HG03045 (cell line): ENCODE results near the gene MFRP.

Experiments
- ATAC-seq: cut with Tn5 transposase; IDR thresholded peaks from one replicate; pipeline ENCODE4 v1.9.1; 2021; ENCODE audit warnings: mild to moderate bottlenecking, moderate library complexity; ENCODE audit not compliant: unreplicated experiment

Gene MFRP

GRCh38 chr11:119298726-119299125 is 47.8 kb downstream of the MFRP start:
- no peak for ATAC-seq

- ATAC-seq: no peak
These were observed 48.6 kb downstream of the MFRP start for GRCh38 chr11:119297938-119298337.

- no peak for ATAC-seq
These were observed 51.3 kb downstream of the MFRP start for GRCh38 chr11:119295178-119295577.

- no peak for ATAC-seq
These were observed 53.0 kb downstream of the MFRP start for GRCh38 chr11:119293461-119293860.

- no peak for ATAC-seq
These were observed 55.5 kb downstream of the MFRP start for GRCh38 chr11:119290894-119291497.
